ENCODE data around the gene REEP2. TPM values are rescaled to one million over a fixed set of nuclear protein-coding genes. Genes with fewer than 3 reads are reported as not detected.

REEP2 gene
- total and polyA plus RNA-seq, 10 donors, result 0.20 to 0.98 (median 0.47) TPM; not detected in 2

GRCh38 chr5:138488481-138488945 lies 49.7 kb downstream of the REEP2 start:
- H3K36me3 ChIP-seq, result no peaks in the 10 kb centered on the region
- H3K9me3 ChIP-seq, result no peaks in the 10 kb centered on the region
- DNase-seq, result no peak
- no peak overlapping the region for H3K4me3 ChIP-seq
- peaks cover 0 to 54% (median 34%) of the 10 kb centered on the region in 7 donors for H3K27me3 ChIP-seq (replicated peaks in 1 of 7)
- WGBS, 5 donors, result 74 to 89% (median 84%) methylated on average over 5 of the region's 5 CpGs
- no peak overlapping the region for H3K27ac ChIP-seq
- TF ChIP-seq POLR2A (IDR thresholded peaks at IDR 0.05) (no peak), CTCF (IDR thresholded peaks at IDR 0.05 in 8 of 11, conservative IDR thresholded peaks at IDR 0.05 in 3 of 11) (no peak), POLR2AphosphoS5 (IDR thresholded peaks at IDR 0.05) (no peak)
- H3K4me1 ChIP-seq, result peaks cover 9 to 49% (median 27%) of the 10 kb centered on the region in 6 donors
- intact Hi-C loops (cut with DNase I; ENCODE audit: low total_unique reads), result no loop called here

GRCh38 chr5:138489683-138490061 lies 50.8 kb downstream of the REEP2 start:
- Histone ChIP-seq H3K27ac (no peak overlapping the region), H3K27me3 (replicated peaks in 1 of 7) (peaks cover 0 to 66% (median 44%) of the 10 kb centered on the region in 7 donors), H3K36me3 (no peaks in the 10 kb centered on the region), H3K4me1 (peaks cover 9 to 49% (median 27%) of the 10 kb centered on the region in 6 donors), H3K4me3 (no peak overlapping the region), H3K9me3 (no peaks in the 10 kb centered on the region)
- DNase-seq, result no peak
- WGBS, 5 donors, result 56 to 91% (median 66%) methylated on average over 4 to 5 of the region's 5 CpGs
- intact Hi-C loops (cut with DNase I; ENCODE audit: low total_unique reads), result no loop called here
- no peak for TF ChIP-seq POLR2A (IDR thresholded peaks at IDR 0.05)
- TF ChIP-seq POLR2AphosphoS5 (IDR thresholded peaks at IDR 0.05), result peak in 1 of 3 donors; percentile 15

GRCh38 chr5:138490648-138491283 lies 51.9 kb downstream of the REEP2 start:
- Histone ChIP-seq H3K27me3 (replicated peaks in 1 of 7) (peaks cover 0 to 76% (median 46%) of the 10 kb centered on the region in 7 donors), H3K4me3 (no peak overlapping the region), H3K27ac (no peak overlapping the region), H3K36me3 (no peaks in the 10 kb centered on the region), H3K4me1 (peaks cover 9 to 49% (median 27%) of the 10 kb centered on the region in 6 donors), H3K9me3 (no peaks in the 10 kb centered on the region)
- intact Hi-C loops (cut with DNase I; ENCODE audit: low total_unique reads), result no loop called here
- TF ChIP-seq CTCF (IDR thresholded peaks at IDR 0.05 in 8 of 11, conservative IDR thresholded peaks at IDR 0.05 in 3 of 11) (no peak), POLR2A (IDR thresholded peaks at IDR 0.05) (no peak), POLR2AphosphoS5 (IDR thresholded peaks at IDR 0.05) (no peak)
- no peak for DNase-seq
- 81 to 89% (median 85%) methylated on average over 12 of the region's 12 CpGs for WGBS, 5 donors

GRCh38 chr5:138491284-138491648 lies 52.4 kb downstream of the REEP2 start:
- peaks cover 9 to 49% (median 27%) of the 10 kb centered on the region in 6 donors for H3K4me1 ChIP-seq
- peak overlapping the region in 6 of 8 donors; percentile 49 to 78 (median 54) for H3K4me3 ChIP-seq
- peak overlapping the region in 2 of 8 donors; percentile 65 to 78 for H3K27ac ChIP-seq
- peaks cover 0 to 81% (median 46%) of the 10 kb centered on the region in 7 donors for H3K27me3 ChIP-seq (replicated peaks in 1 of 7)
- H3K9me3 ChIP-seq, result no peaks in the 10 kb centered on the region
- DNase-seq, result no peak
- TF ChIP-seq POLR2AphosphoS5 (IDR thresholded peaks at IDR 0.05) (no peak), CTCF (IDR thresholded peaks at IDR 0.05 in 8 of 11, conservative IDR thresholded peaks at IDR 0.05 in 3 of 11) (no peak), POLR2A (IDR thresholded peaks at IDR 0.05) (no peak)
- intact Hi-C loops (cut with DNase I; ENCODE audit: low total_unique reads), result no loop called here
- no peaks in the 10 kb centered on the region for H3K36me3 ChIP-seq
- 60 to 69% (median 64%) methylated on average over 11 of the region's 11 CpGs for WGBS, 5 donors

Data from spleen (tissue), 11 donors.